Activated naive CD8-positive, alpha-beta T cell treated with anti-CD3 and anti-CD28 coated beads, Interleukin-2, amount 50 U/mL, for 16 hours (primary cell): ENCODE data around the gene ZNF343.
"Not testable (repeated sequence)": the region's sequence is repeated elsewhere in the genome, so short reads cannot be mapped to it uniquely, and the experiment has no call there.

Experiments used
- DNase-seq: peaks from one replicate; pipeline ENCODE4 v3.0.0-alpha.2; 2020; ENCODE audit warnings: low read depth, low spot score

Gene ZNF343

DNA sequence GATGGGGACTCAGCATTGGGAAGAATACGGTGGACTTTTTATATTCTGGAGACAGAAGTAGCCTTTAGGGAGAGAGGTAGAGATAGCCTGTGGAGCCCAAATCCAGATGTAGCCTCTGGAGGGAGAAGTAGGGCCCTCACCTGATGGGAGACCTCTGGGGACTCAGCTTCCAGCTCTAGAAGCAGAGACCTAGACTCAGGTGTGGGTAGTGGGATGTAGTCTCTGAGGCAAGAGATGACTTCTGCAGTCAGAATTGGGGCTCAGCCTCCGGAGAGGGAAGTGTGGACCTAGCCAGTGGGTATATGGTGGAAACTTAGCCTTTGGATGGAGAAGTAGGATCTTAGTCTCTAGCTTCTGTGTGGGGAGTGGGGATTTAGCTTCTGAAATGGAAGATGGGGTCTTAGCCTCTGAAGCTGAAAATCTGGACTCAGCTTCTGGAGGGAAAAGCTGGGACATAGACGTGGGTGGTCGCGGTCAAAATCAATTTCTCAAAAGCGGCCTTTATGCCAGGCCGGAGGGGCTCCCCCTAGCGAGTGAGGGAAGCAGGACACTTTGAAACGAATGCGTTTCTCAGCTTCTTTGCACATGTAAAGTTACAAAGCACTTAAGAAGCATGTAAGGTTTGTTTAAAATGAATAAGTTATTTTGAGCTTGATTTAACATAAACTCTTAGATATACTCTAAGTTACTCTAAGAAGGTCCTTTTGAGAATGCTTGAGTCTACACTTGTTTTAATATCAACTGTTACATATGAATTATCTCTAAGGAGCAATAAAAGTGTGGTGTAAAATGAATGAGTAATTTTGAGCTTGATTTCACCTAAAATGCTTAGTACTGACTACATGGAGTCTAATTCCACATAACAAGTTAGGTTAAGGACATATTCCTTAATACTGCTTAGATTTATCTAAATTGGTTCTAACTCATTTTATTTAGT is 12.9 kb upstream of the ZNF343 start:
- DNase-seq, result no peak

DNA sequence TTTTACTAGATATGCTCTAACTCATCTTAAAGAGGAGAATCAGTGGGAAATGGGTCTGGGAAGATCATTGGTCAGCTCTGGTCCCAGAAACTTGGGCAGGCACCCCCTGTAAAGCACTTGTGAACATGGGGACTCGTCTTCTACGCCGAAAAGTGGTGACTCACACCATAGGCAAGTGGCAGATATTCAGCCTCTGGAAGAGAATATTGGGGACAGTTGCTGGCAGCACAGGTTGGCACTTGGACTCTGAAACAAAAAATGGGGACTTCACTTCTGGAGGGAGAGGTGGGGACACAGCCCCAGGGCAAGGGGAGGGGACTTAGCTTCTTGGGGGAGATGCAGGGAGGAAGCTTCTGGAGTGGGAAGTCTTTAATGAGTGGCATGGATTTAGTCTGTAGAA is 11.9 kb upstream of the ZNF343 start:
- no peak for DNase-seq

DNA sequence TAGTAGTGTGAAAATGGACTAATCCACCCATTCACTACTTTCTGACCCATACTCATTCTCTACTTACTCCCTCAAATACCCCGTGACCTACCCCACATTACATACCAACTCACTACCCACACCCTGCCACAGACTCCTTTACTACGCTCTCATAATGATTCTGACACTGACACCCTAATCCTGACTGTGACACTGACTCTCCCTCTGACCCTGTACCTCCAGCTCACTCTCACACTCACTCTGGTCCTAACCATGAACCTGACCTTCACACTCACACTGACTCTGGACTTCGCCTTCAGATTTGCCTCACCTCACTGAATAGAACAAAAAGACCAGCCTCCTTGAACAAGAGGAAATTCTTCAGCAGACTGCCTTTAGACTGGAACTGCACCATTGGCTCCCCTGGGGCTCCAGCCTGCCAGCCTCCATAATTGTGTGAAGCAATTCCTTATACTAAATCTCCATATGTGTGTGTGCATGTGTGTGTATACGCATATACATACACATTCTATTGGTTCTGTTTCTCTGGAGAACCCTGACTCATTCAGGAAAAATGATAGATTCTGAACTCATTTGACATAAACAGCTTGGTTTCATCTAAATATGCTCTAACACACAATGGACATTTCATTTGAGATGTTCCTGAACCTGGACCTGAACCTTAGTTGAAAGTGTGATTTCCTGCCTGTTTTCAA is 10.5 kb upstream of the ZNF343 start:
- DNase-seq, result no peak

DNA sequence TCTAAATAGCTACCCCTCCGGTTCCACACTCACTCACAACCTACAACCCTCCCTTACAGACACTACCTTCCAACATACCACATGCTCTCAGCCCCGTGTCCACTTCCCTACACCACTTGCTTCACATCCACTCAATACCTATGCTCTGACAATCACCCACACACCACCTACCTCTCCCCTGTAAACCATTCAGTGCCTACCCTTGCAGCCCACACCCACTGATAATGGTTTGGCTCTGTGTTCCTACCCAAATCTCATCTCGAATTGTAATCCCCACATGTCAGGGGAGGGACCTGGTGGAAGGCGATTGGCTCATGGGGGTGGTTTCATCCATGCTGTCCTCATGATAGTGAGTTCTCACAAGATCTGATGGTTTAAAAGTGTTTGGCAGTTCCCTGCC is 9.8 kb upstream of the ZNF343 start:
- no peak for DNase-seq

DNA sequence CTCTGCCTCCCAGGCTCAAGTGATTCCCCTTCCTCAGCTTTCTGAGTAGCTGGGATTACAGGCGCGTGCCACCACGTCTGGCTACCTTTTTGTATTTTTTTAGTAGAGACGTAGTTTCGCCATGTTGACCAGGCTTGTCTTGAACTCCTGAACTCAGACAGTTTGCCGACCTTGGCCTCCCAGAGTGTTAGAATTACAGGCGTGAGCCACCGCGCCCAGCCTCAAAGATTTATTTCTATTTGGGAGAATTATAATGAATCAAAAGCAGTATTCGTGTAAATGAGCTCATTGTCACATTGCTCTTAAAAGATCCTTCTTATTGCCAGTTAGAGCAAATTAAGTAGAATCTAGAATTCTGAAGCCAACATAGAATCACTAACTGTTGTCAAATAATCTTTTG is 9.4 kb upstream of the ZNF343 start:
- DNase-seq, result no peak

DNA sequence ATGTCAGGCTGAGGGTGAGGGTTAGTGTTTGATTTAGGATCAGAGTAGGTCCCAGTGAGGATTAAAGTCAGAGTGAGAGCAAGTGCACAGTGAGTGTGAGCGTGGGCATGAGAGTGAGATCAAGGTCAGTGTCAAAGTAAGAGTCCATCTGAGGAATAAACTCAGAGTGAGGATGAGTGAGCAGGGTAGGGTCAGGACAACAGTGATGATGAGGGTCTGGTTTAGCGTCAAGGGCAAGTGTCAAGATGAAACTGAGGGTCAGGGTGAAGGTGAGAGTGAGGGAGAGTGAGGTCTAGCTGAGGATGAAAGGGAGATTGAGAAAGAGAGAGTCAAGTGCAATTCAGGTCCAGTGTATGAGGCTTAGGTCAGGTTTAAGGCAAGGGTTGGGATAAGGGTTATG is 7.7 kb upstream of the ZNF343 start:
- DNase-seq, result no peak

DNA sequence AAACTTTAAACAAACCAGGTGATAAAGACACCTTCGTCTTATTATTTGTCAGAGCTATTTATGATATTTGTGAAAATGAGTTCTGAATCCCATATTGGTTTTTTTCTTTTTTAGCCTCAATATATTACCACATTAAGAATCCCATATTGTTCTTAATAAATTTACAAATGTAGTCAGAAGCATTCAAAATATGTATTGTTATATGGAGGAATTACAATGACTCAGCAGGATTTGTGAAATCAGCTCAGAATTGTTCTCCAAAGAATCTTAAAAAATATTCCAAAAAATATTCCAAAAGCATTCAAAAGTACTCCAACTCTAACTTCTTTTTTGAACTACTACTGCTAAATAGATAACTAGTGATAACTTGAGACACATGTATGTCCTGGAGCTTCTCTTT is 6.5 kb upstream of the ZNF343 start:
- no peak for DNase-seq

DNA sequence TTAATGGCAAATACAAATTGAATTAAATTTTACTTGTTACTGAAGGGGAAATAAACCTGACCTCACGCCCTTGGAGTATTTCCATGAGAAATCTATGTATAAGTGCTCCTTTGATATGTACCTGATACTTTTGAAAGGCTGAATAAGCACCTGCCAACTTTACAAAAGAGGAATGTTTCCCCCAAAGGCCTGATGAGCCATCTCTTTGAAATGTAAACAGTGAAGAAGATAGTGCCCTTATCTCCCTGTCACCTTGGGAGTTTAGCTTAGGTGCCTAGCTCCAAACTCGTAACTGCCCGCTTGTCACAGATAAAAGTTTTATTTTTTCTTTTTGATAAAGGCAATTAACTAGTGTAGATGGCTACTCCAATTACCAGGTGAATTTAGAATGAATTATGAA is 1.1 kb upstream of the ZNF343 start:
- DNase-seq, result no peak

DNA sequence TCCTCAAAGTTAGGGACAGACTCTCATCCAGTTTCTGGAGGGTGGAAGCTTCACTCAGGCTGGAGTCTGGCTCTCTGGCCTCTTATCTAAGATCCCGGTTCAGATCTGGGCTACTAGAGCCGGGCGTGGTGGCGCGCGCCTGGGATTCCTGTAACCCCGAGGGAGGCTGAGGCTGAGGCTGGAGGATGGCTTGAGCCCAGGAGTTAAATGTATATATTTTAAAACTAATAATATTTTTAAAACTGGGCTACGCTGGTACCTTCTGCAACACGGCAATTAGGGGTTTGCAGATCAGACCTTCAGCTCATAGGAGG is 710 bp upstream of the ZNF343 start:
- no peak for DNase-seq

DNA sequence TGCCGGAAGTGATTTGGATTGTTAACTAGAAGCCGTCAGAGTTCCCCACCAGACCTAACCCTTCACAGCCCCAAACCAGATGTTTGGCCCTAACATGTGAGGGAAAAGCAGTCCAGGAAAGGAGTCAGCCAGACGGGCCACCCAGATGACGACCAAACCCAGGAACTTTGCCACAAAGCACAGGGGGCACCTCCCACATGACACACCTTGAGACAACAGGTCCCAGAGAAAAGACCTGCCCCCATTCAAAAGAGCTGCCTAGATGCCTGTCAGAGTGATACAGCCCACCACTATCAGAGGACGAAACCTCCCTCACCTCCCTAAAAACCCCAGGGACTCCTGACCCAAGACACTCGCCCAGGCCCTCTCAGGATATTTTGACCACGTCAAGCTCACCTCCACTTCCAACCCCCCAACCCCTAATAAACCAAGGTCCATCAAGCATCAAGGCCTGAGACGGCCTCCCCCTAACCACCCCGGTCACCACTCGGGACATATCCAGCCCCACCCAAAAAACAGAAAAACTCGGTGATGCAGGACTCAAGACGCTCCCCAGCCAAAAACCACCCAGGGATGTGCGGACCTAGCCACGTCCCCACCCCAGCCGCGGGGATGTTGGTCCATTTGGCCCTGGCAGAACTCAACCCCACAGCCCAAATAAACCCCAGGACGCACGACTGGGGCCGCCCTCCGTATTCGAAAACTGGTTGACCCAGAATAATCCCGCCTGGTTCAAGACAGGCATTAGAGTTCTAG is 662 bp downstream of the ZNF343 start:
- no peak for DNase-seq

DNA sequence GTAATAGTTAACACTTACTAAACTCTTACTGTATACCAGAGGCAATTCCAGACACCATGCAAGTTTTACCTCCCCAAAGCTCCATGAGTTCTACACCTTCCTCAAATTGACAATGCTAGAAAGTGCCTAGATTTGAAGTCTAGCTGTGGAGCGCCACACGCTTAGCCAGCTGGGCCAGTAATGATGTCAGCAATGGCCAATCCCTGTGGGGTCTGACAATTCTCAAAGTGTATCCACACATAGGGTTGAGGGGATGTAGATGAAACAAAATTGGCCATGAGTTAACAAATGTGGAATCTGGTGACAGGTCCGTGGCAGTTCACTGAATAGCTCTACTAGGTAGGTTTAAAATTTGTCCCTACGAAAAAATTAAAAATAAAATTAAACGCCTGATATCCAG is 1.3 kb downstream of the ZNF343 start:
- no peak for DNase-seq

DNA sequence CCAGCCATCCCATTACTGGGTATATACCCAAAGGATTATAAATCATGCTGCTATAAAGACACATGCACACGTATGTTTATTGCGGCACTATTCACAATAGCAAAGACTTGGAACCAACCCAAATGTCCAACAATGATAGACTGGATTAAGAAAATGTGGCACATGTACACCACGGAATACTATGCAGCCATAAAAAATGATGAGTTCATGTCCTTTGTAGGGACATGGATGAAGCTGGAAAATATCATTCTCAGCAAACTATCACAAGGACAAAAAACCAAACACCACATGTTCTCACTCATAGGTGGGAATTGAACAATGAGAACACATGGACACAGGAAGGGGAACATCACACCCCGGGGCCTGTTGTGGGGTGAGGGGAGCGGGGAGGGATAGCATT is 2.3 kb downstream of the ZNF343 start:
- not testable (repeated sequence) for DNase-seq

DNA sequence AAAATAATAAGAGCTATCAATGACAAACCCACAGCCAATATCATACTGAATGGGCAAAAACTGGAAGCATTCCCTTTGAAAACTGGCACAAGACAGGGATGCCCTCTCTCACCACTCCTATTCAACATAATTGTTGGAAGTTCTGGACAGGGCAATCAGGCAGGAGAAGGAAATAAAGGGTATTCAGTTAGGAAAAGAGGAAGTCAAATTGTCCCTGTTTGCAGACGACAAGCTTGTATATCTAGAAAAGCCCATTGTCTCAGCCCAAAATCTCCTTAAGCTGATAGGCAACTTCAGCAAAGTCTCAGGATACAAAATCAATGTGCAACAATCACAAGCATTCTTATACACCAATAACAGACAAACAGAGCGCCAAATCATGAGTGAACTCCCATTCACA is 3.9 kb downstream of the ZNF343 start:
- not testable (repeated sequence) for DNase-seq

DNA sequence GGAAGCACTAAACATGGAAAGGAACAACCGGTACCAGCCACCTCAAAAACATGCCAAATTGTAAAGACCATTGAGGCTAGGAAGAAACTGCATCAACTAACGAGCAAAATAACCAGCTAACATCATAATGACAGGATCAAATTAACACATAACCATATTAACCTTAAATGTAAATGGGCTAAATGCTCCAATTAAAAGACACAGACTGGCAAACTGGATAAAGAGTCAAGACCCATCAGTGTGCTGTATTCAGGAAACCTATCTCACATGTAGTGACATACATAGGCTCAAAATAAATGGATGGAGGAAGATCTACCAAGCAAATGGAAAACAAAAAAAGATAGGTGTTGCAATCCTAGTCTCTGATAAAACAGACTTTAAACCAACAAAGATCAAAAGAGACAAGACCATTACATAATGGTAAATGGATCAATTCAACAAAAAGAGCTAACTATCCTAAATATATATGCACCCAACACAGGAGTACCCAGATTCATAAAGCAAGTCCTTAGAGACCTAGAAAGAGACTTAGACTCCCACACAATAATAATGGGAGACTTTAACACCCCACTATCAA is 5.8 kb downstream of the ZNF343 start:
- not testable (repeated sequence) for DNase-seq

DNA sequence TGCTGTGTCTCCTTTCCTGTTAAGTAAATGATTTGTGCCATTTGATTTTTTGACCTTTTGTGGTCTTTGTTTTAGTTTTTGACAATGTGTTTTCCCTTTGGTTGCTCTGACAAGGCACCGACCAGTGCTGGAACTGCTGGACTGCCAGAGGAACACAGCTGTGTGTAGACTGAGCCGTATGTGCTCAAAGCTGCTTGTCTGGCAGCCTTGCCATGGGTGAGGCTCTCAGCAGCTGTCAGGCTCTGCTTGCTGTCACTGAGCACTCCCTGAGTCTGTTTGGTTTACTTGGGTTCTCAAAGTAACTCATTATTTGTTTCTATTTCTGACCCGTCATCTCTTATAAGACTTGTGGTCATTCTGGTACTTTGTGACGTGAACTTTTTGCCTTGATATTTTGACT is 23.1 kb downstream of the ZNF343 start:
- no peak for DNase-seq

DNA sequence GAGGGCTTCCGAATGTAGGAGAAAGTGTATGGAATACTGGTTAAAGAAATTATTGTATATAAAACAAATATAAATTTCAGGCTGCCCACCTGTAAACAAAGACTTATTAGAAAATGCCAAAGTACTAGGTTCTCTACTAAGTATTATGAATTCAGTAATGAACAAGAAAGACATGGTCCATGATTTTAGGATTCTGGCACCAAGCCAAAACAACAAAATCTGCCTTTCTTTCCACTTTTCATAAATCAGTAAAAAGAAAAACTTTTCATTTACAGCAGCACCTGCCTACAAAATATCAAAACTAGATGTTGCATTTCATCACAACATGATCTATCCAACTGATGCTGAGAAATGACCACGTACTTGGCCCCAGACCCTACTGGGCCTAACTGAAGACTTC is 23.6 kb downstream of the ZNF343 start:
- no peak for DNase-seq

DNA sequence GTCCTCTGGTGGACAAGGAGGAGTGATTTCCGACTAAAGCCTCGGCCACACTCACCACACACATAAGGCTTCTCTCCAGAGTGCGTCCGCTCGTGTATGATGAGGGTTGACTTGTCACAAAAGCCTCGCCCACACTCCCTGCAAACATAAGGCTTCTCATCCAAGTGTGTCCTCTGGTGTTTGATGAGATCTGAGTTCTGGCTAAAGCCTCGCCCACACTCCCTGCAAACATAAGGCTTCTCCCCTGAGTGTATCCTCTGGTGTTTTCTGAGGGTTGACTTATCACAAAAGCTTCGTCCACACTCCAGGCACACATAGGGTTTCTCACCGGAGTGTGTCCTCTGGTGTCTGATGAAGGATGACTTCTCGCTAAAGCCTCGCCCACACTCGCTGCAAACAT is 25.2 kb downstream of the ZNF343 start:
- DNase-seq, result no peak

DNA sequence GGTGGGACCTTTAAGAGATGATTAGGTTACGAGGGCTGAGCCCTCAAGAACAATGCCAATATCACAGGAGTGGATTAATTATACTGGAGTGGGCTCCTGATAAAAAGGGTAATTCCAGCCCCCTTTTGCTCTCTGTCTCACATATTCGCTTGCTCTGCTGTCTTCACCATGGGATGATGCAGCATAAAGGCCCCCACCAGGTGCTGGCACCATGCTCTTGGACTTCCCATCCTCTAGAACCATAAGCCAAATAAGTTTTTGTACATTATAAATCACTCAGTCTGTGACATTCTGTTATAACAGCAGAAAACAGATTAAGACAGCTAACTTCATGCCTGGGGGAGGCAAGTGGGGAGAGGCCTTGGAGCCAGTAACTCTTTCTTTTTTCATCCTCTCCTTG is 28.3 kb downstream of the ZNF343 start:
- DNase-seq, result no peak

DNA sequence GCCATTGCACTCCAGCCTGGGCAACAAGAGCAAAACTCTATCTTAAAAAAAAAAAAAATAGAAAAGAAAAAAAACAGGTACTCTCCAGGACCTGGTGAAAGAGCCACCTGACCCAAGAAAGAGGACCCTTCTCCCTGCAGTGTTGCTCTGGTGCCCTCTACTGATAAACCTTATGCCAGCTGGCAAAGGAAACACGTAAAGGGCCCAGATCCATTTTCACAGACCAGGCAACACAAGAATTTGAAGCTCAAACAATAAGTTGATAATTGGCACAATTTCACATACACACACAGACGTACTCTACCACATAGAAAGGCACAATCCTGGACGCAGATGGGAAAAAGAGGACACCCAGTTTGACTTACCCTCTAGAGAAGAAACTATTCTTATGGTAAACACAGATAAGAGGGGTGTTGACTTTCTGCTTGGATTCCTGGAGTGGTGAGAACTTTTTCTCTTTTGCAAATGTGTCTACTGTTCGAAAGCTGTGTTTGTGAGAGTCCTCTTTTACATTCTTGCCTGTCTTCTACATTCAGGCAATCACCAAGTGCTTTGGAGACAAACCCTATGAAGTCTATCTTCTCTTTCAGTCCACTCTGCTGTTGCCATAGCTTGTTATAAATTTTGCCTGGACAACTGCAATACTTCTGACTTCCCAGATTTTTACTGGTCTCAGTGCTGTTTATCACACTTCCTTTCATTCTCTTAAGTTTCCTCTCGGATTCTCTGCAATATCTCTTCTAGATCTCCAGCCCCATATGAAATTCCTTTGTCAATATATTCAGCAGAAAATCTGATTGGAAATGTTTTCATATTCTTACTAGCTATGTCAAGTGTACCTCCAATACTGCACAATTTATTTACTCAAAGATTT is 31.7 kb downstream of the ZNF343 start:
- no peak for DNase-seq

DNA sequence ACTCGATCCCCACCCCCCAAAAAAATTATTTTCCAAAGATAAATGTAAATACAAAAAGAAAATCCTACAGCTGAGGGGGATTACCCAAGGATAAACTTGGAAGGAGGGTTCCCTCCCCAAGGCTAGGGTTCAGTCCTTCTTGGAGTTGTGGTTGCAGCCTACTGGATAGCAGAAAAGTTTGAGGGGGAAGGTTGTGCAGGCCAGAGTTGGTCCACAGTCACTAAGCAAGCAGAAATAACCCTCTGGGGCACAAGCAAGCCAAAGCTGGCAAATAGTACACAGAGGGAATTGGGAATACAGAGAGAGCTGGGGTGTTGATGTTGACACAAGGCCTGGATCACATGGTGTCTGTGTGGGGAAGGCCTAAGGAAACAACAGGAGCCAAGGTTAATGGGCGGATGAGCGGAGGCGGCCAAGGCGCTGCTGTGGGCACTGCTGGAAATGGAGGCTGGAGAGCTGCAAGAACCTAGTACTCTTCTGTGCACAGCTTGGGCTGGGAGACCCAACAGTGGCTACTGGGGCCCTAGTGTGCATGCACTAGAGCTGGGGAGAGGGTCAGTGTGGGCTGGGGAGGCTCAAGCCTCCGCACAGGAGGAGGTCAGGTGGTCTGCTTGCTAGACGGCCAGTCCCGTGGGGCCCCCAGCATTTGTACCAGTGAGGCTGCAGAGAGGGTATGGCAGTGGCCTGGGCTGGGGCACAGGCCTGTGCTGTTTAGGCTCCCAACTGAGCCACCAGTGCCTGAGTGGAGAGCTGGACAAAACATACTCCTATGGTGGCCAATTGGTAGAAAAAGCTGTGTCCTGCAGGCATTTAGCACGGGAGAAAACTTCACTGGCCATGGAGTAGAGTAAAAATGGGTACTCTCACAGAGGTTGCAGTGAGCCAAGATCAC is 32.6 kb downstream of the ZNF343 start:
- DNase-seq, result no peak
